Heart left ventricle (tissue), 16 donors: ENCODE measurements around the gene DSC3. TPM values are rescaled to one million over a fixed set of nuclear protein-coding genes. Genes with fewer than 3 reads are reported as not detected.

Experiments
- ATAC-seq, 4 donors: fragments of 200-7000 bp; cut with Tn5 transposase; one replicate each; pipeline ENCODE4 v1.9.1; 2020 to 2022; ENCODE audit warnings: moderate library complexity in 4 of 4, mild to moderate bottlenecking in 3 of 4, moderate number of reproducible peaks in 1 of 4
- DNase-seq, 5 donors: peaks; one replicate each; pipeline ENCODE4 v3.0.0-alpha.2; 2020
- H3K27ac ChIP-seq, 12 donors: fragments of 200-600 bp; sonication (generic) in 4 of 12; one replicate each; pipeline versions ENCODE4 v1.5.0 to v1.8.0; 2016 to 2022; ENCODE audit warnings: mild to moderate bottlenecking in 2 of 12
- H3K27me3 ChIP-seq, 9 donors: fragments of 200-600 bp; sonication (generic) in 2 of 9; one replicate each; pipeline versions ENCODE4 v1.5.1 to v1.8.0; 2016 to 2022; ENCODE audit warnings: mild to moderate bottlenecking in 3 of 9
- H3K36me3 ChIP-seq, 9 donors: fragments of 200-600 bp; sonication (generic) in 2 of 9; one replicate each; pipeline versions ENCODE4 v1.5.0 to v1.8.0; 2018 to 2022; ENCODE audit warnings: mild to moderate bottlenecking in 2 of 9
- H3K4me1 ChIP-seq, 12 donors: fragments of 200-600 bp; sonication (generic) in 4 of 12; one replicate each; pipeline versions ENCODE4 v1.5.0 to v1.8.0; 2016 to 2022; ENCODE audit warnings: mild to moderate bottlenecking in 3 of 12
- H3K4me3 ChIP-seq, 12 donors: fragments of 200-600 bp; sonication (generic) in 4 of 12; one replicate each; pipeline versions ENCODE4 v1.5.0 to v1.8.0; 2017 to 2022; ENCODE audit warnings: mild to moderate bottlenecking in 9 of 12, moderate library complexity in 4 of 12
- H3K9me3 ChIP-seq, 12 donors: fragments of 200-600 bp; sonication (generic) in 4 of 12; one replicate each; pipeline versions ENCODE4 v1.5.0 to v1.8.0; 2016 to 2022; ENCODE audit warnings: mild to moderate bottlenecking in 1 of 12
- POLR2A ChIP-seq, 2 donors: fragments of 450-650 bp; IDR thresholded peaks; one replicate each; pipeline ENCODE4 v1.6.1; 2017; ENCODE audit warnings: antibody characterized with exemption in 2 of 2, mild to moderate bottlenecking in 2 of 2, moderate library complexity in 2 of 2
- WGBS, 4 donors: extraction: QIAGEN DNeasy Blood & Tissue Kit in 2 of 4; methylation state at CpG; one replicate each; pipeline versions ENCODE4 v1.1.5 to v1.1.7; 2013 to 2018; 5-methylcytosine and 5-hydroxymethylcytosine counted together
- intact Hi-C, 10 donors: fragments of 100-400 bp; cut with DNase I; formaldehyde crosslinking; loops; one replicate each; pipeline versions ENCODE4 v1.11.1 to v1.14.2; 2022
- polyA plus RNA-seq, 2 donors: library from polyadenylated mRNA; stranded (reverse); fragments of 200-250 nt; gene quantifications; one replicate each; pipeline ENCODE4 v1.2.3, GENCODE V29; 2013
- total RNA-seq, 9 donors: library from RNA; depleted of rRNA in 2 of 9; stranded (reverse); fragments of >200 nt in 2 of 9; fragmentation: NEBNext Ultra II Directional in 3 of 9; extraction: Animal tissue kit (Norgen Biotek cat#: 25700) in 3 of 9; gene quantifications; one replicate each; pipeline versions ENCODE4 v1.1.0 to v1.2.4, GENCODE V29; 2016 to 2023
- TF ChIP-seq, protein P1 (sequence below), 12 donors: fragments of 200-600 bp; sonication (generic) in 4 of 12; IDR thresholded peaks; one replicate each; pipeline versions ENCODE4 v1.5.0 to v1.8.0; 2018 to 2022; ENCODE audit warnings: antibody characterized with exemption in 12 of 12, mild to moderate bottlenecking in 5 of 12
- donor health status: ischemic (EF 13 %, LVEDD 7.1; RV severe dilation, severe dysfunction).
- donor health status: healthy with polysubstance abuse.
- donor health status: DM: no; HTN: yes; CAD: no.
- donor health status: DM: no; HTN: no; CAD: no.
- donor health status: ischemic (EF 25% LVEDD 6.9; RV normal size, moderate dysfunction).
- donor health status: ischemic (EF 25% LVEDD 5.7; RV mildly dilated, moderate dysfunction).
- donor health status: healthy.
- donor health status: DM: yes; HTN: yes; CAD: no.
- donor health status: ischemic (EF 35%, LVEDD 5.7; RV mildly dilated, moderate dysfunction).
- donor health status: nonischemic (EF 11% LVEDD 7.7; RV severe dilation, severe dysfunction).
- donor health status: DM: yes; HTN: yes; CAD: no.
- donor health status: PGD.
- donor health status: ischemic (EF 29% LVEDD 5.4; RV normal size, mild dysfunction).
- donor health status: nonischemic (EF 23%, LVEDD 6.1; RV moderate dilation, normal function).

DSC3 gene
- total and polyA plus RNA-seq, 11 donors: 0.04 to 10.9 (median 0.13) TPM; not detected in 2

DNA sequence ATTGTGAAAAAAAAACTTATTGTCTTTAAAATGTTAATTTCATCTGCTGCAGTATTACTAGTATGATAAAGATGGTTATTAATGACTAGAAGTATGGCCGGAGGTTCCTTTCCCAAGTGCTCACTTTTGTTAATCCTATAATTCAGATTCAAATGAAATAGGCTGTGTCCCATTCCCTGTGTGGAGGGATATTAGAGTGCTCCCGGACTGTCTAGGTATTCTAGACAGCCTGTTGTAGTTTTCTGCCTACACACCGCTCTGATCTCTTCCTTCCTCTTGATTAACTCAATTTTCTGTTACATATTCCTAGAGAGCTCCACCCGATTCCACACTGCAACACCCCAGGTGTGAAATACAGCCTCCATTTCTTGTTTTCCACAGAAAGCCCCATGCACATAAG, 15.4 kb upstream of the DSC3 start:
- intact Hi-C loops: no loop called here
- Histone ChIP-seq H3K9me3 (peaks cover 0 to 5% (median 0%) of the 10 kb centered on the region in 12 donors), H3K36me3 (no peaks in the 10 kb centered on the region), H3K27me3 (peaks cover 0 to 10% (median 0%) of the 10 kb centered on the region in 9 donors), H3K27ac (no peak overlapping the region), H3K4me3 (no peak overlapping the region), H3K4me1 (no peaks in the 10 kb centered on the region)
- WGBS, 4 donors: 76 to 83% (median 80%) methylated on average over 4 of the region's 4 CpGs
- DNase-seq (no peak), ATAC-seq (no peak)
- TF ChIP-seq, protein P1, sequence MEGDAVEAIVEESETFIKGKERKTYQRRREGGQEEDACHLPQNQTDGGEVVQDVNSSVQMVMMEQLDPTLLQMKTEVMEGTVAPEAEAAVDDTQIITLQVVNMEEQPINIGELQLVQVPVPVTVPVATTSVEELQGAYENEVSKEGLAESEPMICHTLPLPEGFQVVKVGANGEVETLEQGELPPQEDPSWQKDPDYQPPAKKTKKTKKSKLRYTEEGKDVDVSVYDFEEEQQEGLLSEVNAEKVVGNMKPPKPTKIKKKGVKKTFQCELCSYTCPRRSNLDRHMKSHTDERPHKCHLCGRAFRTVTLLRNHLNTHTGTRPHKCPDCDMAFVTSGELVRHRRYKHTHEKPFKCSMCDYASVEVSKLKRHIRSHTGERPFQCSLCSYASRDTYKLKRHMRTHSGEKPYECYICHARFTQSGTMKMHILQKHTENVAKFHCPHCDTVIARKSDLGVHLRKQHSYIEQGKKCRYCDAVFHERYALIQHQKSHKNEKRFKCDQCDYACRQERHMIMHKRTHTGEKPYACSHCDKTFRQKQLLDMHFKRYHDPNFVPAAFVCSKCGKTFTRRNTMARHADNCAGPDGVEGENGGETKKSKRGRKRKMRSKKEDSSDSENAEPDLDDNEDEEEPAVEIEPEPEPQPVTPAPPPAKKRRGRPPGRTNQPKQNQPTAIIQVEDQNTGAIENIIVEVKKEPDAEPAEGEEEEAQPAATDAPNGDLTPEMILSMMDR (IDR thresholded peaks at IDR 0.05): no peak
- TF ChIP-seq POLR2A (IDR thresholded peaks at IDR 0.05): no peak

DNA sequence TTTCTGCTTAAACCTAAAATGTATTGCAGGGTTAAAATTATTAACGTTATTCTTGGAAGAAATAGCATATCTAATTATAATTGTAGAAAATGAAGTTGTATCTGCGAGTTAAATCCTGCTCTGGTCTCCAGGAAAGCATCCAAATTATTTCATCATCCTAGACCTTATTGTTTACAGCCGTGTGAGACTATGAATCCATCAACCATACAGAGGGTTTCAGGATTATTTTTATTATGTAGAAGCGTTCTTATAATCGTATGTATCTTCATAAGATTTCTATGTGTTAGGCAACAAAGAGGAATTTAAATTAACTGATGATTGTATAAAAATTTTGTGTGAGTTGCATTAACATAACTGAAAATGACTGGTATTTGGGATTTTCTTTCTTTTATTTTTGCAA, 14.5 kb upstream of the DSC3 start:
- no peaks in the 10 kb centered on the region for H3K36me3 ChIP-seq
- 52 to 66% (median 58%) methylated on average over 5 of the region's 5 CpGs for WGBS, 4 donors
- peaks cover 0 to 10% (median 0%) of the 10 kb centered on the region in 9 donors for H3K27me3 ChIP-seq
- DNase-seq (no peak), ATAC-seq (no peak)
- H3K27ac ChIP-seq: no peak overlapping the region
- intact Hi-C loops: no loop called here
- H3K9me3 ChIP-seq: peaks cover 0 to 5% (median 0%) of the 10 kb centered on the region in 12 donors
- H3K4me3 ChIP-seq: no peak overlapping the region
- no peaks in the 10 kb centered on the region for H3K4me1 ChIP-seq
- TF ChIP-seq POLR2A (IDR thresholded peaks at IDR 0.05): no peak
- TF ChIP-seq, protein P1 (IDR thresholded peaks at IDR 0.05): no peak

DNA sequence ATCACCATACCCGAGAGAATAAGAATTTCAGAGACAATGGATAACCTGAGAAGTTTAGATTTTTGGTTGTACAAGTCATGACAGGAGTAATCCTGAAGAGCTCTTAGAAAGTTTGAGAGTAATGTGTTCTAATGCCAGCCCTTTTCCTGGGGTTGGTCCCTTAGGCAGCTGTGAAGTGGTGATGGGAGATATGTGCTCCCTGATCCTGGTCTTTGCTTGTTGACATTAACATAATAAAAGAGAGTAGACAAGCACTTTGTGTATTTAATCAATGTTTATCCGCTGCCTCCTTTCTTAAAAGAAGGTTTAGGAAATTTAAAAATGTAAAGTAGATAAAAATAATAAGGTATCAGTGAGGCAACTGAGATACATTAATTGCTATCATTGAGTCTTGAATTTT, 13.8 kb upstream of the DSC3 start:
- intact Hi-C loops: no loop called here
- no peak overlapping the region for H3K27ac ChIP-seq
- ATAC-seq: no peak
- H3K27me3 ChIP-seq: peaks cover 0 to 10% (median 0%) of the 10 kb centered on the region in 9 donors
- no peak overlapping the region for H3K4me3 ChIP-seq
- H3K4me1 ChIP-seq: no peaks in the 10 kb centered on the region
- H3K36me3 ChIP-seq: no peaks in the 10 kb centered on the region
- no peak for TF ChIP-seq POLR2A (IDR thresholded peaks at IDR 0.05)
- TF ChIP-seq, protein P1 (IDR thresholded peaks at IDR 0.05): no peak
- H3K9me3 ChIP-seq: peaks cover 0 to 5% (median 0%) of the 10 kb centered on the region in 12 donors
- no peak for DNase-seq
- 78 to 85% (median 82%) methylated on average over 2 of the region's 2 CpGs for WGBS, 4 donors

DNA sequence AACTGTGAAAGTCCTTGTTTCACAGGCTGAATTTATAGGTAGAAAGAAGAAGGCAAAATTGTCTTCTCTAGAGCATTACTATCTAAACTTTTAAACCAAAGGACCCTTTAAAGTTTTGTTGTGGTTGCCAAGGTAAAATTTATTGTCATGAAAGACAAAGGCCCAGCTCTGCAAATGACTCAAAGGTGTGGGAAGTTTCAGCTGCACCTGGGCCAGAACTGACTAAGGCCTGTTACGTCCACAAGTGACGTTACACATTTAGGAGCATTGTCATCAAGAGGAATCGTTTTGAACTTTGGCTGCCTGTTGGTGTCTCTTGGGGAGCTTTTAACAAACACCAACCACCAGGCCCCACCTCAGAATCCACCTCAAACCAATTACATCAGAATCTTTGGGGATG, 8.1 kb upstream of the DSC3 start:
- intact Hi-C loops: no loop called here
- DNase-seq (no peak), ATAC-seq (no peak)
- no peak for TF ChIP-seq POLR2A (IDR thresholded peaks at IDR 0.05)
- TF ChIP-seq, protein P1 (IDR thresholded peaks at IDR 0.05): no peak
- Histone ChIP-seq H3K27ac (no peak overlapping the region), H3K4me1 (no peaks in the 10 kb centered on the region), H3K36me3 (no peaks in the 10 kb centered on the region), H3K27me3 (peaks cover 0 to 3% (median 0%) of the 10 kb centered on the region in 9 donors), H3K4me3 (no peak overlapping the region), H3K9me3 (peaks cover 0 to 5% (median 0%) of the 10 kb centered on the region in 12 donors)
- WGBS, 4 donors: 72 to 89% (median 79%) methylated on average over 3 of the region's 3 CpGs
